HG03571 (cell line): Measurements from ENCODE around the gene UNC5C.

ENCODE experiments used
- ATAC-seq: cut with Tn5 transposase; IDR thresholded peaks from one replicate; pipeline ENCODE4 v1.9.1; 2021; ENCODE audit not compliant: unreplicated experiment

UNC5C gene

GRCh38 chr4:95285797-95286196 lies 263.0 kb downstream of the UNC5C start:
- no peak for ATAC-seq

- ATAC-seq: no peak
Measured at GRCh38 chr4:95284655-95285054, 264.1 kb downstream of the UNC5C start.

GRCh38 chr4:95283320-95283719 lies 265.5 kb downstream of the UNC5C start:
- ATAC-seq: no peak

- ATAC-seq: no peak
Measured at GRCh38 chr4:95272797-95273196, 276.0 kb downstream of the UNC5C start.

- no peak for ATAC-seq
Measured at GRCh38 chr4:95272036-95272435, 276.7 kb downstream of the UNC5C start.

- no peak for ATAC-seq
Measured at GRCh38 chr4:95268819-95269565, 279.8 kb downstream of the UNC5C start.

- no peak for ATAC-seq
Measured at GRCh38 chr4:95267081-95267480, 281.7 kb downstream of the UNC5C start.

- ATAC-seq: no peak
Measured at GRCh38 chr4:95265814-95266740, 282.7 kb downstream of the UNC5C start.

- ATAC-seq: no peak
Measured at GRCh38 chr4:95264843-95265242, 283.9 kb downstream of the UNC5C start.

GRCh38 chr4:95263960-95264359 lies 284.8 kb downstream of the UNC5C start:
- no peak for ATAC-seq

GRCh38 chr4:95263391-95263790 lies 285.4 kb downstream of the UNC5C start:
- no peak for ATAC-seq

GRCh38 chr4:95256108-95256835 lies 292.5 kb downstream of the UNC5C start:
- no peak for ATAC-seq

GRCh38 chr4:95255396-95256107 lies 293.2 kb downstream of the UNC5C start:
- no peak for ATAC-seq

- no peak for ATAC-seq
Measured at GRCh38 chr4:95251568-95251967, 297.2 kb downstream of the UNC5C start.

- ATAC-seq: no peak
Measured at GRCh38 chr4:95250544-95251137, 298.1 kb downstream of the UNC5C start.

GRCh38 chr4:95249426-95250021 lies 299.2 kb downstream of the UNC5C start:
- no peak for ATAC-seq

- ATAC-seq: no peak
Measured at GRCh38 chr4:95248720-95249425, 299.9 kb downstream of the UNC5C start.

GRCh38 chr4:95243892-95244291 lies 304.9 kb downstream of the UNC5C start:
- no peak for ATAC-seq

GRCh38 chr4:95238554-95238953 lies 310.2 kb downstream of the UNC5C start:
- ATAC-seq: no peak
